A673 (cell line): ENCODE data around the gene SENP5.

Experiments
- EZH2 ChIP-seq: fragments of 200-600 bp; sonication (generic); IDR thresholded peaks from 2 replicates; pipeline ENCODE4 v1.6.1; 2017; ENCODE audit warnings: borderline replicate concordance, low read depth, mild to moderate bottlenecking, mixed read lengths, antibody characterized with exemption, low read length; ENCODE audit not compliant: poor library complexity, severe bottlenecking
- TF ChIP-seq, protein P1 (sequence below): fragments of 300-800, 200-600 bp; sonication (generic); conservative IDR thresholded peaks from 2 replicates; pipeline ENCODE4 v1.5.1; 2017; ENCODE audit warnings: low read depth, mild to moderate bottlenecking, antibody characterized with exemption, low read length, moderate library complexity, mixed read lengths

DNA sequence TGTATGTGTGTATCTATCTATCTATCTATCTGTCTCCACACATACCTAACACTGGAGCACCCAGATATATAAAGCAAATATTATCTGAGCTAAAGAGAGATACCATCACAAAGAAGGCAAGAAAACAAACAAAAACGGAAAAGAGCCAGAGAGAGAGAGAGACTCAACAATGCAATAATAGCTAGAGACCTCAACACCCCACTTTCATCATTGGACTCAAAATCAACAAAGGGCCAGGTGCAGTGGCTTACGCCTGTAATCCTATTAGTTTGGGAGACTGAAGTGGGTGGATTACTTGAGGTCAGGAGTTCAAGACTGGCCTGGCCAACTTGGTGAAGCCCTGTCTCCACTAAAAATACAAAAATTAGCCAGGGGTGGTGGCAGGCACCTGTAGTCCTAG is 51.2 kb downstream of the SENP5 start:
- no peak for TF ChIP-seq EZH2
- TF ChIP-seq, protein P1, sequence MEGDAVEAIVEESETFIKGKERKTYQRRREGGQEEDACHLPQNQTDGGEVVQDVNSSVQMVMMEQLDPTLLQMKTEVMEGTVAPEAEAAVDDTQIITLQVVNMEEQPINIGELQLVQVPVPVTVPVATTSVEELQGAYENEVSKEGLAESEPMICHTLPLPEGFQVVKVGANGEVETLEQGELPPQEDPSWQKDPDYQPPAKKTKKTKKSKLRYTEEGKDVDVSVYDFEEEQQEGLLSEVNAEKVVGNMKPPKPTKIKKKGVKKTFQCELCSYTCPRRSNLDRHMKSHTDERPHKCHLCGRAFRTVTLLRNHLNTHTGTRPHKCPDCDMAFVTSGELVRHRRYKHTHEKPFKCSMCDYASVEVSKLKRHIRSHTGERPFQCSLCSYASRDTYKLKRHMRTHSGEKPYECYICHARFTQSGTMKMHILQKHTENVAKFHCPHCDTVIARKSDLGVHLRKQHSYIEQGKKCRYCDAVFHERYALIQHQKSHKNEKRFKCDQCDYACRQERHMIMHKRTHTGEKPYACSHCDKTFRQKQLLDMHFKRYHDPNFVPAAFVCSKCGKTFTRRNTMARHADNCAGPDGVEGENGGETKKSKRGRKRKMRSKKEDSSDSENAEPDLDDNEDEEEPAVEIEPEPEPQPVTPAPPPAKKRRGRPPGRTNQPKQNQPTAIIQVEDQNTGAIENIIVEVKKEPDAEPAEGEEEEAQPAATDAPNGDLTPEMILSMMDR: no peak
